SU-DHL-6 (cell line): ENCODE data around the gene ADNP2.

Source experiments
- H2AFZ ChIP-seq: fragments of 200-600 bp; sonication (generic); 2 replicates; pipeline ENCODE4 v1.6.1; 2014; ENCODE audit warnings: low read depth, mild to moderate bottlenecking, moderate library complexity, mixed read lengths, antibody characterized with exemption, low read length; ENCODE audit not compliant: severe bottlenecking
- H3F3A ChIP-seq: fragments of 200-600 bp; shearing (Covaris generic); 2 replicates; pipeline ENCODE4 v1.6.0; 2016; ENCODE audit warnings: antibody characterized with exemption, mild to moderate bottlenecking; ENCODE audit not compliant: insufficient read depth
- H3K27ac ChIP-seq: fragments of 200-600 bp; sonication (generic); 2 replicates; pipeline ENCODE4 v1.5.1; 2016; ENCODE audit warnings: low read depth, mild to moderate bottlenecking, low read length, moderate library complexity, mixed read lengths
- H3K27me3 ChIP-seq: fragments of 200-600 bp; sonication (generic), shearing (Covaris generic); 2 replicates; pipeline ENCODE4 v1.6.0; 2014; ENCODE audit warnings: mild to moderate bottlenecking, low read length
- H3K36me3 ChIP-seq: fragments of 200-600 bp; sonication (generic); 2 replicates; pipeline ENCODE4 v1.6.1; 2014; ENCODE audit warnings: mild to moderate bottlenecking, low read length, mixed read lengths
- H3K4me2 ChIP-seq: fragments of 300-600, 200-600 bp; shearing (Covaris generic), sonication (generic); 2 replicates; pipeline ENCODE4 v1.6.0; 2014; ENCODE audit warnings: low read length, low read depth, mild to moderate bottlenecking; ENCODE audit not compliant: poor library complexity, severe bottlenecking
- H3K4me3 ChIP-seq: fragments of 200-600 bp; sonication (generic); 2 replicates; pipeline ENCODE4 v1.5.1; 2014; ENCODE audit warnings: antibody characterized with exemption, low read length, mild to moderate bottlenecking, mixed read lengths; ENCODE audit not compliant: insufficient read depth, poor library complexity, severe bottlenecking
- H3K79me2 ChIP-seq: fragments of 200-600 bp; sonication (generic); 2 replicates; pipeline ENCODE4 v1.6.1; 2014; ENCODE audit warnings: mild to moderate bottlenecking, low read length, moderate library complexity; ENCODE audit not compliant: insufficient read depth
- H3K9ac ChIP-seq: fragments of 200-600 bp; sonication (generic); 2 replicates; pipeline ENCODE4 v1.7.0; 2014; ENCODE audit warnings: mild to moderate bottlenecking, low read length
- H3K9me2 ChIP-seq: fragments of 200-600 bp; sonication (generic); replicated peaks from 2 replicates; pipeline ENCODE4 v1.6.1; 2014; ENCODE audit warnings: low read length; ENCODE audit not compliant: insufficient read depth
- H3K9me3 ChIP-seq: fragments of 200-600 bp; sonication (generic); 2 replicates; pipeline ENCODE4 v1.6.1; 2014; ENCODE audit warnings: low read length, mixed read lengths; ENCODE audit not compliant: insufficient read depth
- H4K20me1 ChIP-seq: fragments of 200-600 bp; sonication (generic); 2 replicates; pipeline ENCODE4 v1.6.1; 2014; ENCODE audit warnings: low read depth, mild to moderate bottlenecking, antibody characterized with exemption, low read length, moderate library complexity, mixed read lengths
- CTCF ChIP-seq: fragments of 200-600 bp; sonication (generic); IDR thresholded peaks from one replicate; pipeline ENCODE4 v1.5.1; 2017; ENCODE audit warnings: antibody characterized with exemption, mild to moderate bottlenecking, low read length, moderate library complexity; ENCODE audit not compliant: insufficient read depth, poor library complexity, severe bottlenecking
- EZH2phosphoT487 ChIP-seq: fragments of 200-600 bp; sonication (generic), shearing (Covaris generic); conservative IDR thresholded peaks from 2 replicates; pipeline ENCODE4 v1.6.1; 2018; ENCODE audit warnings: mild to moderate bottlenecking, antibody characterized with exemption, low read length, moderate library complexity, mixed read lengths

The ADNP2 gene

GRCh38 chr18:80148326-80149199 is 39.5 kb downstream of the ADNP2 start:
- TF ChIP-seq CTCF: no peak
- TF ChIP-seq EZH2phosphoT487: no peak
- Histone ChIP-seq H2AFZ (no peak overlapping the region), H3K9me2 (no peaks in the 10 kb centered on the region), H3K9me3 (no peaks in the 10 kb centered on the region), H3K4me3 (no peak overlapping the region), H3K79me2 (no peaks in the 10 kb centered on the region), H3K9ac (no peak overlapping the region), H3K36me3 (no peaks in the 10 kb centered on the region), H3K4me2 (peak overlapping the region; percentile 49), H3K27me3 (no peaks in the 10 kb centered on the region), H3F3A (no peaks in the 10 kb centered on the region), H3K27ac (no peak overlapping the region), H4K20me1 (no peaks in the 10 kb centered on the region)

- Histone ChIP-seq H2AFZ (no peak overlapping the region), H3K4me3 (no peak overlapping the region), H3K79me2 (no peaks in the 10 kb centered on the region), H3K9ac (no peak overlapping the region), H3K9me2 (no peaks in the 10 kb centered on the region), H3F3A (no peaks in the 10 kb centered on the region), H4K20me1 (no peaks in the 10 kb centered on the region), H3K27ac (no peak overlapping the region), H3K4me2 (no peak overlapping the region), H3K27me3 (no peaks in the 10 kb centered on the region), H3K9me3 (no peaks in the 10 kb centered on the region), H3K36me3 (no peaks in the 10 kb centered on the region)
- TF ChIP-seq CTCF: no peak
- no peak for TF ChIP-seq EZH2phosphoT487
Observed at GRCh38 chr18:80149667-80150066, 40.6 kb downstream of the ADNP2 start.

- no peaks in the 10 kb centered on the region for H3K27me3 ChIP-seq
- no peaks in the 10 kb centered on the region for H3K79me2 ChIP-seq
- H4K20me1 ChIP-seq: no peaks in the 10 kb centered on the region
- no peak overlapping the region for H3K4me3 ChIP-seq
- TF ChIP-seq CTCF (peak; percentile 22), EZH2phosphoT487 (no peak)
- no peaks in the 10 kb centered on the region for H3K9me2 ChIP-seq
- H3K9me3 ChIP-seq: no peaks in the 10 kb centered on the region
- H3K36me3 ChIP-seq: no peaks in the 10 kb centered on the region
- no peak overlapping the region for H2AFZ ChIP-seq
- H3F3A ChIP-seq: no peaks in the 10 kb centered on the region
- no peak overlapping the region for H3K4me2 ChIP-seq
- H3K27ac ChIP-seq: no peak overlapping the region
- no peak overlapping the region for H3K9ac ChIP-seq
Observed at GRCh38 chr18:80154293-80154692, 45.2 kb downstream of the ADNP2 start.
